DMS53 (cell line): Measurements from ENCODE around the gene TROAP.
"Not testable (repeated sequence)": the region's sequence is repeated elsewhere in the genome, so short reads cannot be mapped to it uniquely, and the experiment has no call there.

Source experiments
- DNase-seq: peaks from one replicate; lab custom pipeline; 2025; lab: John Stamatoyannopoulos, UW

Gene TROAP

DNA sequence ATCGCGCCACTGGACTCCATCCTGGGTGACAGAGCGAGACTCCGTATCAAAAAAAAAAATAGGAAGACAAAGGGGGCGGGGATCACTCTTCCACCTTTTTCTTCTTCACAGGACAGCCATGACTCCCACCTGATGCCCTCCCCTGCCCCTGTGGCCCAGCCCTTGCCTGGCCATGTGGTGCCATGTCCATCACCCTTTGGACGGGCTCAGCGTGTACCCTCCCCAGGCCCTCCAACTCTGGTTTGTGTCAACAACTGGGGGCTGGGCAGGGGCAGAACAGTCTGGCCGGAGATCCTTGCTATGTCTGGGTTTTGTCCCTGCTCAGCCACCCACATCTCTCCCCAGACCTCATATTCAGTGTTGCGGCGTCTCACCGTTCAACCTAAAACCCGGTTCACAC is 5.8 kb downstream of the TROAP start:
- DNase-seq: no peak

DNA sequence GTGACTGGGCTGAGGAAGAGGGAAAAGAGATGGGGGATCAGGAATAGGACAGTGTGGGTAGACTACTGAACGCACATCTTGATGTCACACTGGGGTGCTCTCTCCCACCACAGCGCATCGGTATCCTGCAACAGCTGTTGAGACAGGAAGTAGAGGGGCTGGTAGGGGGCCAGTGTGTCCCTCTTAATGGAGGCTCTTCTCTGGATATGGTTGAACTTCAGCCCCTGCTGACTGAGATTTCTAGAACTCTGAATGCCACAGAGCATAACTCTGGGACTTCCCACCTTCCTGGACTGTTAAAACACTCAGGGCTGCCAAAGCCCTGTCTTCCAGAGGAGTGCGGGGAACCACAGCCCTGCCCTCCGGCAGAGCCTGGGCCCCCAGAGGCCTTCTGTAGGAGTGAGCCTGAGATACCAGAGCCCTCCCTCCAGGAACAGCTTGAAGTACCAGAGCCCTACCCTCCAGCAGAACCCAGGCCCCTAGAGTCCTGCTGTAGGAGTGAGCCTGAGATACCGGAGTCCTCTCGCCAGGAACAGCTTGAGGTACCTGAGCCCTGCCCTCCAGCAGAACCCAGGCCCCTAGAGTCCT is 7.1 kb downstream of the TROAP start:
- no peak for DNase-seq

DNA sequence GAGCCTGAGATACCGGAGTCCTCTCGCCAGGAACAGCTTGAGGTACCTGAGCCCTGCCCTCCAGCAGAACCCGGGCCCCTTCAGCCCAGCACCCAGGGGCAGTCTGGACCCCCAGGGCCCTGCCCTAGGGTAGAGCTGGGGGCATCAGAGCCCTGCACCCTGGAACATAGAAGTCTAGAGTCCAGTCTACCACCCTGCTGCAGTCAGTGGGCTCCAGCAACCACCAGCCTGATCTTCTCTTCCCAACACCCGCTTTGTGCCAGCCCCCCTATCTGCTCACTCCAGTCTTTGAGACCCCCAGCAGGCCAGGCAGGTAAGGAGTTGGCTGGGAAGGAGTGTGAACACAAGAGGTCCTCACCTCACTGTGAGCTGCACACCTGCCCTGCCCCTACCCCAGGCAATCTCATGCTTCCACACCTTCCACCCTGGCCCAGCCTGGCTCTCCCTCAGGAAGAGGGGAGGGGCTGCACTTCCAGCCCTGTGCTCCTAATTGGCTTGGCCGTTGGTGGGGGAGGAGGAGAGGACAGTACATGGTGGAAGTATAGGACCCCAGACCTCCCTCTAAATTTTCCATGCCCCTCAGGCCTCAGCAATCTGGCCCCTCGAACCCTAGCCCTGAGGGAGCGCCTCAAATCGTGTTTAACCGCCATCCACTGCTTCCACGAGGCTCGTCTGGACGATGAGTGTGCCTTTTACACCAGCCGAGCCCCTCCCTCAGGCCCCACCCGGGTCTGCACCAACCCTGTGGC is 7.8 kb downstream of the TROAP start:
- DNase-seq: no peak

DNA sequence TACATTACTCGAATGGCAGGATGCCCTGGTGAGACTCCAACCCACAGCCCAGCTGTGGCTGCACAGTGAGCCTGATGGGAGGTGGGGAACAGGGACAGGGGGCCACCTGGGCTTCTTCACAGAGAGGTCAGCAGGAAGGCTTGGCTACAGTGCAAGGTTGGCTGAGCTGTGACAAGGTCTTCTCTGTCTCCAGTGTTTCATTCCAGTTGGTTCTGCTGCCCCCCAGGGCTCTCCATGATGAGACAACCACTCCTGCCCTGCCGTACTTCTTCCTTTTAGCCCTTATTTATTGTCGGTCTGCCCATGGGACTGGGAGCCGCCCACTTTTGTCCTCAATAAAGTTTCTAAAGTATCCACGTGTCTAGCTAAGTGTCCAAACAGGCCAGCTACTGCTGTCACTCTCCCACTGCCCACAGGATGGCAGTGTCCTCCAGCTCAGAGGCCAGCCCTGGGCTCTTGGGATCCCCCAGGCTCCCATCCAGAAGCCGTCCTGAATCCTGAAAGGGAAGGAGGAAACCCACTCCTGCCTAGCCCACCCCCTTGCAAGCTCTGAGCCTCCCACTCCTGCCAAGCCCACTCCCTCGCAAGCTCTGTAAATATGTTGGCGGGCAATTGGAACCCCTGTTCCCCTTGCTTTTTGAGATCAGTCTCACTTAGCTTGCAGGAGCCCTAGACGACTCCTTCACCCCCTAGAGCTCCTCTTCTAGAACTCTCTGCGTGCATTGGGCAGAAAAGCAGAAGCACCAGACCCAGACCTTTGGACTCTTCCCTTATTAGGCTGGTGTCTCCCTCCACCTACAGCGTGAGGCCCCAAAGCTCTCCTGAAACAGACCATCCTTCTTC is 8.5 kb downstream of the TROAP start:
- peak; percentile 89 for DNase-seq

DNA sequence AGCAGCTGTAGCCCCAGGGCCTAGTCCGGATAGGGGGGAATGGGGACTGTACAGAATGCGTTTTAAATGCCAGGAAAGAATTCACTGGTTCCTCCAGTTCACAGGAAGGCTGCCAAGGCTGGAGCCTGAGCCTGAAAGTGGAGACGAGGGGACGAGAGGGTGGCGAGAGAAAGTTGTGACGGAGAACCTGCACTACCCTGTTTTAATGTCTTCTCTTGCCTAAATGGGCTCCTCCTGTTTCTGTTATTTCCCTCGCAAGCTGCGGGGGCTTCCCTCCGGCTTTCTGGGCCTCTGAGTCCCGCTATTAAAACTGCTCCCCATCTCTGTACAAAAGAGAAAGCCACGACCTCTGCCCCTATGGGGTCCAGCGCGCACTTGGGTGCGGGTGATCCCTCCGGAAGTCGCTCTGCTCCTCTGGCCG is 9.4 kb downstream of the TROAP start:
- no peak for DNase-seq

DNA sequence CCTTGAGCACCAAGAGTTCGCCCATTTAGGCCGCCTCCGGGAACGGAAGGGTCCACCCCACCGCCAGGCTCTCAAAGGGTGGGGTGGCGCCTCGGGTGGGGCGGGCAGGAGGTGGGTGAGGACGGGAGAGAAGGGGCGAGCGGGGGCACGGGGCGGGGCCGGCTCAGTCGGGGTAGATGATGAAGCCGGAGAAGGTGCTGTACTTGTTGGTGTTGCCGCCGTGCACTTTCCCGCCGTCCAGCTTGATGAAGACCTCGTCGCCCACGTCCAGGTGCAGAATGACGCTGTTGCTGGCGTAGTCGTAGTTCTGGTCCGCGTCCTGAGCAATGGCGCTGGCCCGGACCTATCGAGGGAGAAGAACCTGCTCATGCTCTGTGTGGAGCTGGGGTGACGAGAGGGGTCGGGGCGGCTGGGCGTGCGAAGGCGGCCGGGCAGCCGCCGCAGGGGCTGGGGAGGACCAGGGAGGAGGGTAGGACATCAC is 9.9 kb downstream of the TROAP start:
- DNase-seq: peak; percentile 60

DNA sequence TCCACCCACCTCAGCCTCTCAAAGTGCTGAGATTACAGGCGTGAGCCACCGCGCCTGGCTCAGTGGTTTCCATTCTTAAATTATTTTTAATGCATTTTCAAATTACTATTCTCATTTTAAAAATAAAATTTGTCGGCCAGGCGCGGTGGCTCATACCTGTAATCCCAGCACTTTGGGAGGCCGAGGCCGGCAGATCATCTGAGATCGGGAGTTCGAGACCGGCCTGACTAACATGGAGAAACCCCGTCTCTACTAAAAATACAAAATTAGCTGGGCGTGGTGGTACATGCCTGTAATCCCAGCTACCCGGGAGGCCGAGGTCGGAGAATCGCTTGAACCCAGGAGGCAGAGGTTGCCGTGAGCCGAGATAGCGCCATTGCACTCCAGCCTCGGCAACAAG is 10.7 kb downstream of the TROAP start:
- not testable (repeated sequence) for DNase-seq

DNA sequence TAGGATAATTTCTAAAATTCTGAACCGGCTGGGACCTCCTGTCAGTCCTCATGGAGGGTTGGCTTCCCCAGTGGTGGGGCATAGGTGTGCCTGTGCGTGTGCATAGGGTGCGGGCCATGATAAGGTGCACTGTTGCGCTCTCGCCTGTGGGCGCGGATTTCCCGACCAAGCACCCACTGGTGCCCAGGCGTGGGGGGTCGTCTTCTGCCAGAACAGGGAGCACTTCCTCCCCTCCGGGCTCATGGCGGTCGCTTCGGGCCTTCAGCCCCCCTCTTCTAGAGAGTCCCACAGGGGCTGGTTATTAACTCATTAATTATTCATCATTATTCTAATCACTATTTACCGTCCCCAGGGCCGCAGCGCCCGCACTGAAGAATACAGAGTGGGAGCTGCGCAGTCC is 11.2 kb downstream of the TROAP start:
- DNase-seq: no peak

DNA sequence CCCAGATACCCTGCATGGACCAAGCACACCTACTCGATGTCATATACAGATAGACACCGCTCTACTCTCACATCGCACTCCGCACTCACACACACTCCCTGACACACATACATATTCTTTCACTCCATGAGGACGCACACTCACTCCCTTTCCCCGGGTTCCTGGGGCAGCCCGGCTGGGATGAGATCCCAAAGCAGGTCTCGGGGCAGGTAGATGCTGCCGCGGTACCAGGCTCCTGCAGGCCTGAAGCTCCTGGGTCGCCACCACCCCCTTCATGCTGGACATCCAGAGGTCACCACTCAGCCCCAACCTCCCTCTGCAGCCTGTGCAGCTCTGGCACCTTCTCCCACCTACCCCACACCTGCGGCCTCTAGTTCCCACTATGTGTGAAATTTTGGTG is 11.6 kb downstream of the TROAP start:
- no peak for DNase-seq

DNA sequence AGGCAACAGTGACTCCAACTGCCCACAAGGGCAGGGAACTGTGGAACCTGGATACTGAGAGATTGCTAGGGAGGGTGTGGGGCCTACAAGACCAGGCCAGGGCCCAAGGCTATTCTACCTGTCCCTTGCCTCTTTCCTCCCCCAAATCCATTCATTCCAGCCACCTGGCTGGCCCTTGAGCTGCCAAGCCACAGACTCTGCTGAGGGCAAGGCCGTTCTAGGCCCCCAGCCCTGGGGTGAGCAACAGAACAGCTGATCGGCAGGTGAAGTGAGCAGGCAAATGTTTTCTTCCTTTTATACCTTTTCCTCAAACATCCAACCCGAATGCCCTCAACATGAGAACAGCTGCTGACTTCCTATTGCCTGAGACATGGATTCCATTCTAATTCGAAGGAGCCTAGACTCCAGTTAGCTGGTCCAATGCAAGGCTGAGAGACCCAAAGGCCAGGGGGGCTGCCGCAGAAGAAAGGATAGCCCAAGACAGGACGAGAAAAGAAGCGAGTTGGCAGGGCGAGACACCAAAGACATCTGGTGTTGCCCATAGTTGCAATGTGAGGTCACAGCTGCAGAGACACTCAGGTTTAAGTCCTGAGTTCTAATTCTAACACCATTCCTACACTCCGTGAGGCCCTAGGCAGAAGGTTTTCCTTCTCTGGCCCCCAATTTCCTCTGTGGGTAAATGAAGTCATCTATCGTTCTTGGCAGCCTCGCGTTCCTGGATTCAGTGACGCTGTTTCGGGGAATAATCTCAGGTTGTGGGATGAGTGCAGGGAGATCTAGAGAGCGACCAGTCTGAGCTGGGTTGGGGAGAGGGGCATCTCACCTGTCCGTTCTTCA is 12.3 kb downstream of the TROAP start:
- DNase-seq: no peak

DNA sequence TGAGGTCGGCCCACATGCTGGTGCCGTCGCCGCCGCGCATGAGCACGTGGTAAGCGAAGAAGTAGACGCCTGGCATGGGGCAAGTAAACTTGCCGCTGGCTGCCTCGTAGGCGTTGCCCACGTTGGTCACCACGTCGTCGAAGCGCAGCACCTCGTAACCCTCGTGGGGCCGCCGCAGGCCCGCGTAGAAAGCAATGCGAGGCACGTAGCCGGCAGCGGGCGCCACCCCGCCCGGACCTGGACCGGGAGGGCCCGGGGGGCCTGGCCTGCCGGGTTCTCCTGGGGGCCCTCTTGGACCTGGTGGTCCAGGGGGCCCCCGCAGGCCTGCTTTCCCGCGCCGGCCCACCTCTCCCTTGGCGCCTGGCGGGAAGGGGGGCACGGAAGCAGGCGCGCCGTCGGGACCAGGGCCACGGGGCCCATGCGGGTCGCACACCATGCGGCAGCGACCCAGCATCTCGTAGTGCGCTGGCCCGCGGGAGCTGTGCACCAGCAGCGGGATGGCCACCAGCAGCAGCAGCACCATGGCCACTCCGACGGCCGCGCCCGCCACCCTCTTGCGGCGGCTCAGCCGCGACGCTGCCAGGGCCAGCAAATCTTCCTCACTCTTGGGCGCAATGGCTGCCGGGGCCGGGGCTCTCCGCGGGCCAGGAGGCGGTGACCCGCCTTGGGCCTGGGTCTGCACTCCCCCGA is 13.0 kb downstream of the TROAP start:
- DNase-seq: no peak

DNA sequence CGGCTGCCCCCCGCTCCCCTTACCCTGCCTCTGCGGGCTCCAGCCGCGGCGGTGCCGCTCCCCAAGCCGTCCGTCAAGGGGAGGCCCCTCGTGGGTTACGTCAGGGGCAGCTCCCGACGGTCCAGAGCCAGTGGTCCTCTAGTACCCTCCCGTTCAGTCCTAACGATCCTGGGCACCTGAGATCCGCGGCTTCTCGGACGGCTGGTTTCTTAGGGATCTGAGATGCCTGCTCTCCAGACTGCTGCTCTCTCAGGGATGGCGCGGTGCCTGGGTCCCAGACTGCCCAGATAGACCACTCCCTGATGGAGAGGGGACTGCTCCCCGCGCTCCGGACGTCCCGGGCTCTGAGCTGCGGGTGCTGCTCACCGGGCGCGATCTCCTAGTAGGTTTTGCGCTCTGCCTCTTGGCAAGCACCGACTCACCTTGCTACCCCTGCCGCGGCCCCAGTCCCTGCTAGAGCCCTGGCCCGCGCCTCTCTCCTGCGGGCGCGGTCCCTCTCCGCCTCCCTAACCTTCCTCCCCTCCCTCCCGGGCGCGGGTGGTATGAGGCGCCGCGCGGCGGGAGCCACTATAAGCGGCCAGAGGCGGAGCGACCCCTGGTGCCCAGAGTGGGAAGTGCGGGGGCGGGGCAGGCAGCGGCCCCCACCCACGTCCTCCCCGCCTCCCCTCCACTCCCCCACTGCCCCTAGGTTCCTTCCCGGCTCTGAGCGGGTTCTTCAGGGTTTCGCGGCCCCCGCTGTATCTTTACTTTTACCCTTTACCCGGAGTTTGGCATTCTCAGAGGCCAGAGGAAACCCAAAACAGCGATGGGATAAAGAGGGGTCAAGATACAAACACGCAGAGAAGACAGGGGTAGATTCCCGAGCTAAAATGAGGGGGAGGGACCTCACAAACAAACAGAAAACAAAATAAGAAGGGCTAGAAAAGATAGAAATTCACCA is 13.9 kb downstream of the TROAP start, which contains the start of gene C1QL4:
C1QL4 (minus strand) TSS at position 544 of the 940 bp plus-strand sequence. CDS start 711 bp downstream, outside the sequence.
- peak; percentile 86 for DNase-seq

DNA sequence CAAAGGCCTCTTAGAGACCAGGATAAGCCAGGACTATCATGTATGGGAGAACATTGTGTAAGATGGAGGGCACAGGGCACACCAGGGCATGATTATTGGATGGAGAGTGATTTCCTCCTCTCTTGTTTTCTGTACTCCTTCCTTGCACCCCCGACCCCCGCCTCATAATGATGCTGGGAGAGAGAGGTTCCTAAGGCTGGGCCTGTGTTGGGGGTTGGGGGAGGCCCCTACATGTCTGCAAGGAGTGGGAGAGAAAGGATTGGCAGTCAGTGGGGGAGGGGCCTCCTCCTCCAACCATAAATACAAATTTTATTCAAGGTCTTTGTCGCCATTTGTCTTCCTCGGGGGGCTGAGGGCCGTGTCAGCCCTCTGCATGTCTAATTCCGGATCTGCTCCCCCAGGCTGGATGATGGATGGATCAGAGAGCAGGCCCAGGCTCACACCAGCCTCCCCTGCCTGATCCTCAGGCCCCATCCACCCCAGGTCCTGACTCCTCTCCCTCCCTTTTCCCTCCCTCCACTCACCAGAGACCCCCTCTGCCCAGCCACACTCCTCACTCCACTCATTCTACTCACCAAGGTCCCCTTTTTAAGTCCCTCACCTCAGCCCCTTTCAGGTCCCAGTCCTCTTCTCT is 15.9 kb downstream of the TROAP start:
- no peak for DNase-seq

DNA sequence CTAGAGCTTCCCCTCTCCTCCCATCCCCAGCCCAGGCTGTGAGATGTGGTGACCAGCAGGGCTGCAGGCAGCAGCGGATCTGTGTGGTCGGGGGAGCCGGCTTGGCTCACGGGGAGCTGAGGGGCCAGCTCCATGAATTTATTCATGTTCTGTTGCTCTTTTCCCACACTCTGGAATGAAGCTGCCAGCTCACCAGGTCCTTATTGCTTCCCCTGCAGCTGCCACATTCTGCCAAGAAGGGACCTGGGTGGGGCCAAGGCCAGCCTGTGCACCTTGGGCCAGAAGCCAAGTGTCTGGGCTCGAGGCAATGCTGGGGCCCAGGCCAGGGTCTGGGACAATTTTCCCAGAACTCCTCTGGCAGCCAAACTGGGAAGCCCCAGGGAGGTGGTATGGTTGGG is 16.4 kb downstream of the TROAP start:
- DNase-seq: no peak

DNA sequence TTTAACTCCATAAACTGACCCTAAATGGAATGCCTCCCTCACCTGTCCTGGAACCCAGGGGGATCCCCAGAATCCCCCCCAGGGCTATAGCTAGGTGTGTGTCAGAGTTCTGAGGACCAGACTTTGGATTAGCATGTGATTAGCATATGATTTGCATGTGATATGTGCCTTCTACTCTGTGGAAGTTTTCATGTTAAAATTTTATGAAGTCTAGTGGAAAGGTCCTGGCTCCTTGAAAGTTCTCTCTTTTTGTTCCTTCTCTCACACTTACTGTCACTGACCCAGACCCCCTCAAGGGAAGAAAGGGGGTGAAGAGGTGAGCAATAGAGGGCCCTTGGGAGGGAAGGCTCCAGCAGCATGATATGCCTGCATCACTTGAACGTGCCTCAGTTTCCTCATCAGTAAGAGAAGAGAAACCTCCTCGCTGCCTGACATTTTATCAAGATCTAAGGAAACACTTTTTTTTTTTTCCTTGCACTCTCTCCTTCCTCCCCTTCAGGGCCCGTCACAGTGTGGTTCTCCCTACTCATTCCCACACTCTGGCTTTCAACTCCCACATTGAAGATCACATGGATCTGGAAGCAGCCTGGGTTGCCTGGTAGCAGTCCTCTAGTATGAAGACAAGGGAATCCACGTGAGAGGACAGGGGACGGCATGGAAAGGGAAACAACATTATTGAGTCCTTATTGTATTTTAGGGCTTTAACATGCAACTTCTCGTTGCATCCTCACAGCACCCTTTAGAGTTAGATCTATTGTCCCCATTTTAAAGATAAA is 17.2 kb downstream of the TROAP start:
- DNase-seq: no peak

DNA sequence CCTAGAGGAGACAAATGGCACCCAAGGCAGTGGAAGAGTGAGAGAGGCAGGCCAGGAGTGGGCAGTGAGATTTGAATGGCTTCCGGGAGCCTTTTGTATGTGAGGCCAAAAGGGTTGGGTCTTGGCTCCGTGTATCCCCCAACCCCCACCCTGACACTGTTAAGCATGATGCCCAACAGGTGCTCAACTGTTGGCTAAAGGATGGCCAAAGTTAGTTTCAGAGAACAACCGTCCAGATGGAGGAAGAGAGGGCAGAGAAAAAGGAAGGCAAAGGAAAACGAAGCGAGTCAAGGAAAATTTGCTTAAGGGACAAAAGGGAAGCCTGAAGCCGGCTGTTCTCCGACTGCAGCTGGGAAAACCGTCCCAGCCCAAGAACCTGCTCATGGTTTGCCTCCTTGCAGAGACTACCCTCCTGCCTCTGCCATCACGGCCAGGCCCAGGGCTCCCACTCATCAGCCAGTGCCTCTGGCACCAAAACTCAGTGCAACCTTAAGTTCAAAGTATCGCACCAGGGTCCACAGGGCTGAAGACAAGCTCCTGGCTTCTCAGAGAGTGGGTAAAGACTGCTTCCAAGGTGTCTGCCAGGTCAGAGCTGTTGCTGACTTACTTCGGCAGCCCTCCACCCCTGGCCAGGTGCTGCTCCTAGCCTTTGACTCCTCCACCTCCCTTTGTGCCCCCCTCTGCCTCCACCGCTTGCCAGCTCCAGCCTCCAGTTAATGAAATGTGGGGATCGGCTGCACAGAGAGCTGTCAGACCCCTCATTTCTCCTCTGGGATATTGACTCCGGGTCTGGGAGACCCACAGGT is 18.1 kb downstream of the TROAP start:
- no peak for DNase-seq

DNA sequence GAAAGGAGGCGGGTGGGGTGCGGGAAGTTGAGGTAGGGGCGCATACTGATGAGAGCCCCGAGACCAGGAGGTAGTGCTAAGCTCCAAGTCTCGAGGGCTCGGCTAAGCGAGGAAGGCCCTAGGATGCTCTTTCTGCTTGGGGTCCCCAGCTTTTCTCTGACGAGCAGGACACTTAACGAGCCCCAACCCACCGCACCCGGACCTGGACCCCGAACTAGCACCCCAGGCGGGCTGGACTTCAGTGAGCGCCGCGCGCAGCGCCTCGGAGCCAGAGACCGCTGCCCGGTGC is 18.7 kb downstream of the TROAP start:
- no peak for DNase-seq
